ENCODE data around the gene RGR. TPM values are rescaled to one million over a fixed set of nuclear protein-coding genes. Genes with fewer than 3 reads are reported as not detected.

RGR gene
- total RNA-seq, 1 experiment from 2014 or later = not detected

GRCh38 chr10:84291384-84291783, 46.5 kb downstream of the RGR start:
- CTCF ChIA-PET = interaction anchor here (0.5 kb wide), 1 partner anchor 13 kb away, joined by 4 read pairs; no protein-coding TSS in a partner anchor
- Histone ChIP-seq H3K36me3 (ENCODE audit: control insufficient read depth, insufficient read depth, low read length) (no peaks in the 10 kb centered on the region), H3K27ac (ENCODE audit: low read length) (no peak overlapping the region), H3K4me1 (ENCODE audit: control insufficient read depth, insufficient read depth, low read length) (no peaks in the 10 kb centered on the region), H3K27me3 (ENCODE audit: control insufficient read depth, insufficient read depth, low read length) (peaks cover 11% of the 10 kb centered on the region), H3K4me3 (ENCODE audit: low read depth in 2 of 2, low read length in 2 of 2) (no peak overlapping the region), H3K9me3 (ENCODE audit: control insufficient read depth, insufficient read depth, low read depth, low read length) (no peaks in the 10 kb centered on the region)
- TF ChIP-seq, protein P1, sequence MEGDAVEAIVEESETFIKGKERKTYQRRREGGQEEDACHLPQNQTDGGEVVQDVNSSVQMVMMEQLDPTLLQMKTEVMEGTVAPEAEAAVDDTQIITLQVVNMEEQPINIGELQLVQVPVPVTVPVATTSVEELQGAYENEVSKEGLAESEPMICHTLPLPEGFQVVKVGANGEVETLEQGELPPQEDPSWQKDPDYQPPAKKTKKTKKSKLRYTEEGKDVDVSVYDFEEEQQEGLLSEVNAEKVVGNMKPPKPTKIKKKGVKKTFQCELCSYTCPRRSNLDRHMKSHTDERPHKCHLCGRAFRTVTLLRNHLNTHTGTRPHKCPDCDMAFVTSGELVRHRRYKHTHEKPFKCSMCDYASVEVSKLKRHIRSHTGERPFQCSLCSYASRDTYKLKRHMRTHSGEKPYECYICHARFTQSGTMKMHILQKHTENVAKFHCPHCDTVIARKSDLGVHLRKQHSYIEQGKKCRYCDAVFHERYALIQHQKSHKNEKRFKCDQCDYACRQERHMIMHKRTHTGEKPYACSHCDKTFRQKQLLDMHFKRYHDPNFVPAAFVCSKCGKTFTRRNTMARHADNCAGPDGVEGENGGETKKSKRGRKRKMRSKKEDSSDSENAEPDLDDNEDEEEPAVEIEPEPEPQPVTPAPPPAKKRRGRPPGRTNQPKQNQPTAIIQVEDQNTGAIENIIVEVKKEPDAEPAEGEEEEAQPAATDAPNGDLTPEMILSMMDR (IDR thresholded peaks at IDR 0.05) = no peak
- TF ChIP-seq, protein P2, sequence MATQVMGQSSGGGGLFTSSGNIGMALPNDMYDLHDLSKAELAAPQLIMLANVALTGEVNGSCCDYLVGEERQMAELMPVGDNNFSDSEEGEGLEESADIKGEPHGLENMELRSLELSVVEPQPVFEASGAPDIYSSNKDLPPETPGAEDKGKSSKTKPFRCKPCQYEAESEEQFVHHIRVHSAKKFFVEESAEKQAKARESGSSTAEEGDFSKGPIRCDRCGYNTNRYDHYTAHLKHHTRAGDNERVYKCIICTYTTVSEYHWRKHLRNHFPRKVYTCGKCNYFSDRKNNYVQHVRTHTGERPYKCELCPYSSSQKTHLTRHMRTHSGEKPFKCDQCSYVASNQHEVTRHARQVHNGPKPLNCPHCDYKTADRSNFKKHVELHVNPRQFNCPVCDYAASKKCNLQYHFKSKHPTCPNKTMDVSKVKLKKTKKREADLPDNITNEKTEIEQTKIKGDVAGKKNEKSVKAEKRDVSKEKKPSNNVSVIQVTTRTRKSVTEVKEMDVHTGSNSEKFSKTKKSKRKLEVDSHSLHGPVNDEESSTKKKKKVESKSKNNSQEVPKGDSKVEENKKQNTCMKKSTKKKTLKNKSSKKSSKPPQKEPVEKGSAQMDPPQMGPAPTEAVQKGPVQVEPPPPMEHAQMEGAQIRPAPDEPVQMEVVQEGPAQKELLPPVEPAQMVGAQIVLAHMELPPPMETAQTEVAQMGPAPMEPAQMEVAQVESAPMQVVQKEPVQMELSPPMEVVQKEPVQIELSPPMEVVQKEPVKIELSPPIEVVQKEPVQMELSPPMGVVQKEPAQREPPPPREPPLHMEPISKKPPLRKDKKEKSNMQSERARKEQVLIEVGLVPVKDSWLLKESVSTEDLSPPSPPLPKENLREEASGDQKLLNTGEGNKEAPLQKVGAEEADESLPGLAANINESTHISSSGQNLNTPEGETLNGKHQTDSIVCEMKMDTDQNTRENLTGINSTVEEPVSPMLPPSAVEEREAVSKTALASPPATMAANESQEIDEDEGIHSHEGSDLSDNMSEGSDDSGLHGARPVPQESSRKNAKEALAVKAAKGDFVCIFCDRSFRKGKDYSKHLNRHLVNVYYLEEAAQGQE (IDR thresholded peaks at IDR 0.05; ENCODE audit: insufficient read depth in 1 of 2, low read depth in 2 of 2, low read length in 1 of 2) = peak; percentile 91 to 94
- POLR2A ChIA-PET = no interaction called here
- no TSS peak for BruUV-seq (replicated peaks)
- ATAC-seq (no peak), DNase-seq (ENCODE audit: low read depth, low spot score) (no peak)
- in situ Hi-C loops (cut with HindIII; ENCODE audit: low pct_unique_long_range_greater_than_20kb, low sequenced_read_pairs) (no loop called here), intact Hi-C loops (cut with micrococcal nuclease; ENCODE audit: unreplicated experiment) (no loop called here)

DNA sequence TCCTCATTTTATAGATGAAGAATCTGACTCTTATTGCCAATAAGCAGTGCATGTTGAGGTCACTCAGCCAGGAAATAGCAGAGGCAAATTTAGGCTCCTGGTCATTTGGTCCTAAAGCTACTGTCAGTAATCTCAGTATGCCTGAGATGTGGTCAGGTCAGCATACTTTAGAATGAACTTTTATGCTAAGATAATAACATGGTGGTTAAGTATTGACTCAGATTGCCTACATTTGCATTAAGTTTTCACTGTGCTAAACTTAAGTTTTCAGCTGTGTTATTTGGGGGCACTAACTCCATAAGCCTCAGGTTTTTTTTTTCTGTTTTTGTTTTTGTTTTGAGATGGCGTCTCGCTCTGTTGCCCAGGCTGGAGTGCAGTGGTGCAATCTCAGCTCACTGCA, 47.6 kb downstream of the RGR start:
- Histone ChIP-seq H3K4me3 (ENCODE audit: low read depth in 2 of 2, low read length in 2 of 2) (no peak overlapping the region), H3K36me3 (ENCODE audit: control insufficient read depth, insufficient read depth, low read length) (no peaks in the 10 kb centered on the region), H3K4me1 (ENCODE audit: control insufficient read depth, insufficient read depth, low read length) (no peaks in the 10 kb centered on the region), H3K9me3 (ENCODE audit: control insufficient read depth, insufficient read depth, low read depth, low read length) (no peaks in the 10 kb centered on the region), H3K27ac (ENCODE audit: low read length) (no peak overlapping the region), H3K27me3 (ENCODE audit: control insufficient read depth, insufficient read depth, low read length) (peaks cover 11% of the 10 kb centered on the region)
- in situ Hi-C loops (cut with HindIII; ENCODE audit: low pct_unique_long_range_greater_than_20kb, low sequenced_read_pairs) = no loop called here
- ChIA-PET CTCF (no interaction called here), POLR2A (no interaction called here)
- no peak for ATAC-seq
- no TSS peak for BruUV-seq (replicated peaks)
- DNase-seq (ENCODE audit: low read depth, low spot score) = no peak
- intact Hi-C loops (cut with micrococcal nuclease; ENCODE audit: unreplicated experiment) = no loop called here
- TF ChIP-seq SIN3A (IDR thresholded peaks at IDR 0.05; ENCODE audit: borderline replicate concordance, insufficient read depth, low read depth, low read length) (no peak), POLR2AphosphoS5 (IDR thresholded peaks at IDR 0.05; ENCODE audit: low read depth, low read length) (no peak), TCF7L2 (IDR thresholded peaks at IDR 0.05; ENCODE audit: low read depth, low read length) (no peak)
- TF ChIP-seq, protein P1 (IDR thresholded peaks at IDR 0.05) = no peak
- TF ChIP-seq, protein P2 (IDR thresholded peaks at IDR 0.05; ENCODE audit: insufficient read depth in 1 of 2, low read depth in 2 of 2, low read length in 1 of 2) = no peak
